Activated naive CD8-positive, alpha-beta T cell (primary cell): ENCODE data around the gene MEGF11.
A peak's percentile ranks its signal among the peaks of the same experiment; 100 is the strongest.

ENCODE experiments used
- H3K27ac Mint-ChIP-seq: one replicate; pipeline ENCODE4 v1.8.0; 2021; ENCODE audit warnings: mixed read lengths
- H3K27me3 Mint-ChIP-seq: one replicate; pipeline ENCODE4 v1.8.0; 2021; ENCODE audit warnings: mixed read lengths
- H3K36me3 Mint-ChIP-seq: one replicate; pipeline ENCODE4 v1.8.0; 2021; ENCODE audit warnings: mixed read lengths
- H3K4me1 Mint-ChIP-seq: one replicate; pipeline ENCODE4 v1.8.0; 2021; ENCODE audit warnings: low read depth, mixed read lengths
- H3K4me3 Mint-ChIP-seq: one replicate; pipeline ENCODE4 v1.8.0; 2021; ENCODE audit warnings: mild to moderate bottlenecking, mixed read lengths
- H3K9me3 Mint-ChIP-seq: one replicate; pipeline ENCODE4 v1.8.0; 2021; ENCODE audit warnings: low read depth, mixed read lengths

The MEGF11 gene

DNA sequence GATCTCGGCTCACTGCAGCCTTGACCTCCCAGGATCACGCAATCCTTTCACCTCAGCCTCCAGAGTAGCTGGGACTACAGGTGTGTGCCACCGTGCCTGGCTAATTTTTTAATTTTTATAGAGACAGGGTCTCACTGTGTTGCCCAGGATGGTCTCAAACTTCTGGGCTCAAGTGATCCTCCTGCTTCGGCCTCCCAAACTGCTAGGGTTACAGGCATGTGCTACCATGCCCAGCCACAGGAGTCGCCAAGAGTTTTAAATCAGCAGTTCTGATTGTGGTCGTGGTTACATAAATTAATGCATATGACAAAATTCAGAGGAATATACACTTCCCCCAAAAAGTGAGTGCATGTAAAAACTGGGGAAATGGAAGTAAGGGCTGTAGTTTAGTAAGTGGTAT lies 32.9 kb downstream of the MEGF11 start:
- Mint-ChIP-seq H3K4me3 (no peak overlapping the region), H3K27me3 (peaks cover 5% of the 10 kb centered on the region), H3K27ac (no peak overlapping the region), H3K4me1 (no peaks in the 10 kb centered on the region), H3K9me3 (no peaks in the 10 kb centered on the region), H3K36me3 (no peaks in the 10 kb centered on the region)

GRCh38 chr15:66219339-66219738 lies 34.2 kb downstream of the MEGF11 start:
- Mint-ChIP-seq H3K36me3 (no peaks in the 10 kb centered on the region), H3K4me1 (no peaks in the 10 kb centered on the region), H3K9me3 (no peaks in the 10 kb centered on the region), H3K4me3 (no peak overlapping the region), H3K27ac (no peak overlapping the region), H3K27me3 (peaks cover 5% of the 10 kb centered on the region)

GRCh38 chr15:66216806-66217205 lies 36.7 kb downstream of the MEGF11 start:
- no peaks in the 10 kb centered on the region for H3K4me1 Mint-ChIP-seq
- no peaks in the 10 kb centered on the region for H3K9me3 Mint-ChIP-seq
- H3K36me3 Mint-ChIP-seq, result no peaks in the 10 kb centered on the region
- H3K27ac Mint-ChIP-seq, result no peak overlapping the region
- H3K27me3 Mint-ChIP-seq, result peaks cover 4% of the 10 kb centered on the region
- H3K4me3 Mint-ChIP-seq, result no peak overlapping the region

GRCh38 chr15:66215811-66216210 lies 37.7 kb downstream of the MEGF11 start:
- H3K4me1 Mint-ChIP-seq, result no peaks in the 10 kb centered on the region
- H3K4me3 Mint-ChIP-seq, result no peak overlapping the region
- no peaks in the 10 kb centered on the region for H3K36me3 Mint-ChIP-seq
- H3K27me3 Mint-ChIP-seq, result peaks cover 2% of the 10 kb centered on the region
- no peaks in the 10 kb centered on the region for H3K9me3 Mint-ChIP-seq
- H3K27ac Mint-ChIP-seq, result no peak overlapping the region

- Mint-ChIP-seq H3K4me3 (no peak overlapping the region), H3K27ac (no peak overlapping the region), H3K36me3 (no peaks in the 10 kb centered on the region), H3K4me1 (no peaks in the 10 kb centered on the region), H3K9me3 (no peaks in the 10 kb centered on the region), H3K27me3 (no peaks in the 10 kb centered on the region)
Measured at GRCh38 chr15:66214246-66214645, 39.3 kb downstream of the MEGF11 start.

- H3K4me3 Mint-ChIP-seq, result no peak overlapping the region
Measured at GRCh38 chr15:66212563-66212921, 41.0 kb downstream of the MEGF11 start.

DNA sequence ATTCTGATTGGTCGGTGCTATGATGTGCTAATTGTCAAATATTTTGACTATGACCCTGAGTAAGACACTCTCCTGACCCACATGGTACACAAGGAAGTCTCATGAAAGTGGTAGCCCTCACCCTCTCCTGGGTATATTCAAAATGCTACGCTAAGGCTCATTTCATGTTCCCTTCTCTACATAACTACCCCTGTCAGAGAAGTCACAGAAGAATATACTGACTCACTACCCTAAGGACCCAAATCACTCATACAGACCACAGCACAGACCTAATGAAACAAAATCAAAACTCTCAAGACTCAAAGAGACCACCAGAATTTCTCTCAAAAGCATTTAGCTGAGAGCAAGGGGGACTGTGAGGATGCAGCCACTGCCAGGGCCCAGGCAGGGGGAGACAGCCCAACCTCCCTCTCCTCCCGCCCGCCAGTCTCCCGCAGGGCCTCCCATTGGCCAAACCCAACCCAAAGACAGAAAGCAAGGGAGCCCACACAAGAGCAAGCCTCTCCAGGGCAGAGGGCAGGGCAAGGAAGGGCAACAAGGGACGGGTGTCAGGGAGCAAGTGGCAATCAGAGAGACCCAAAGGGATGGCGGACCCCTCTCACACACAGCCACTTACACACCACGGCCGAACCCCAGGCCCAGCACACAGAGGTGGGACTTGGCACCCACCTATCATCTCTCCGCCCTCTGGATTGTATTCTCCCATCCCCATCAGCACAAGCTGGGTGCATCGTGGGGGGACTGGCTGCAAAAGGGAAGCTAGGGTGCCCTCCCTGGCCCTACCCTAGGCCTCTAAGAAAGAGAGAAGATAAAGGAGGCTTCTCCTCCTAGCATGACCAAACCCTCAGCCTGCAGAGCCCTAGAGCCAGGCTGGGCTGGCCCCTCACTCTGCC lies 41.6 kb downstream of the MEGF11 start:
- Mint-ChIP-seq H3K9me3 (no peaks in the 10 kb centered on the region), H3K4me3 (no peak overlapping the region), H3K27me3 (no peaks in the 10 kb centered on the region), H3K4me1 (no peaks in the 10 kb centered on the region), H3K27ac (no peak overlapping the region), H3K36me3 (peaks cover 6% of the 10 kb centered on the region)

More at GRCh38 chr15:66212563-66212921, 41.0 kb downstream of the MEGF11 start:
- Mint-ChIP-seq H3K4me1 (no peaks in the 10 kb centered on the region), H3K9me3 (no peaks in the 10 kb centered on the region), H3K27me3 (no peaks in the 10 kb centered on the region), H3K36me3 (no peaks in the 10 kb centered on the region), H3K27ac (no peak overlapping the region)

DNA sequence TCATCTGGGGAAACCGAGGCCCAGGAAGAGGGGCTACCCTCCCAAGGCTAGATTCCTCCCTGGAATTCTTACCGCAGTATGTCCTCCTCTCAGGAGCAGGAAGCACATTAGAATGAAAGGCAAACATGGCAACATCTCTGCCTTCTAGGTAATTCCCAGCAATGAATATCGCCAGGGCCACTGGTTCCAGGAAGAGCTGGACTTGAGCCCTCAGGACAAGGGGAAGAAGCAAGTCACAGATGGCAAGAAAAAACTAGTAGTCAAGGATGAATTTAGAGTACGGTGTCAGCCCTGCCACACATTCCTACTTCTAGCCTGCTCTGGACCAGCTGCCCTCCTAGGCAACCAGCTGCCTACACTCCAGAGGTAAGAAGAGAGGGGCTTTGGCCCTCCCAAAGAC lies 42.9 kb downstream of the MEGF11 start:
- no peaks in the 10 kb centered on the region for H3K27me3 Mint-ChIP-seq
- H3K36me3 Mint-ChIP-seq, result peaks cover 13% of the 10 kb centered on the region
- H3K4me1 Mint-ChIP-seq, result no peaks in the 10 kb centered on the region
- H3K9me3 Mint-ChIP-seq, result no peaks in the 10 kb centered on the region
- no peak overlapping the region for H3K27ac Mint-ChIP-seq
- H3K4me3 Mint-ChIP-seq, result no peak overlapping the region

DNA sequence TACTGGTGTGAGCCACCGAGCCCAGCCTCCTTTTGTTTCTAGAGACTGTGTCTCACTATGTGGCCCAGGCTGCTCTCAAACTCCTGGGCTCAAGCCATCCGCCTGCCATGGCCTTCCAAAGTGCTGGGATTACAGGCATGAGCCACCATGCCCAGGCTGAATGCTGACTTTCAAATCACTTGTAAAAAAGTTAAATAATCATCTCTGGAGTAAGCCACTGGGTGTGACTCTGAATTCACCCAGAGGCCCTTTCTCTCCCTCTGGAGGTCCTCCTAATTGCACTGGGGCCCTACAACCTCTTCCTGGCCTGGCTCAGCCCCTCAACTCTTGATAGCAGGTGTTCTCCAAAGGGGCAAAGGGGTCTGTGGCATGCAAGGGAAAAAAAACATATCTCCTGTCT lies 54.8 kb downstream of the MEGF11 start:
- Mint-ChIP-seq H3K27me3 (peaks cover 2% of the 10 kb centered on the region), H3K4me1 (no peaks in the 10 kb centered on the region), H3K27ac (no peak overlapping the region), H3K9me3 (no peaks in the 10 kb centered on the region), H3K4me3 (no peak overlapping the region), H3K36me3 (no peaks in the 10 kb centered on the region)

DNA sequence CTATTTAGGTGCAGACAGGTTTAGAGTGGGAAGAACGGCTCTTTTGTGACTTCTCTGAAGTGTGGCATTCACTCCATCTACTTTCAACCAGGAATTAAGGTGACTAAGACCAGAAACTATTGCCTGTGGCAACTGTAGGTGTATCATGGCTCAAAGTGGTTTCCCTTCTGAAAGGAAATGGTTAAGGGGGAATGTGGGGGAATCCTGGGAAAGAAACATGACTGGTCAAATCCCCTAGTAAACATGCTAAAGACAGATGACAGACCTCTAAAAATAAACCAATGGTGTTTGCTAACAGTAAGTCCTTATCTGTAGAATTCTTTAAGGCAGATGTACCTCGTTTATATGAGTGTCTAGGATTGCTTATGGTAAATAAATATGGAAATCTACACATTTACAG lies 56.9 kb downstream of the MEGF11 start:
- Mint-ChIP-seq H3K4me3 (no peak overlapping the region), H3K9me3 (no peaks in the 10 kb centered on the region), H3K27ac (no peak overlapping the region), H3K36me3 (no peaks in the 10 kb centered on the region), H3K4me1 (no peaks in the 10 kb centered on the region), H3K27me3 (peaks cover 4% of the 10 kb centered on the region)

GRCh38 chr15:66195621-66196230 lies 57.8 kb downstream of the MEGF11 start:
- Mint-ChIP-seq H3K4me1 (no peaks in the 10 kb centered on the region), H3K36me3 (no peaks in the 10 kb centered on the region), H3K4me3 (no peak overlapping the region), H3K27ac (peak overlapping the region; percentile 54), H3K27me3 (peaks cover 2% of the 10 kb centered on the region), H3K9me3 (no peaks in the 10 kb centered on the region)

DNA sequence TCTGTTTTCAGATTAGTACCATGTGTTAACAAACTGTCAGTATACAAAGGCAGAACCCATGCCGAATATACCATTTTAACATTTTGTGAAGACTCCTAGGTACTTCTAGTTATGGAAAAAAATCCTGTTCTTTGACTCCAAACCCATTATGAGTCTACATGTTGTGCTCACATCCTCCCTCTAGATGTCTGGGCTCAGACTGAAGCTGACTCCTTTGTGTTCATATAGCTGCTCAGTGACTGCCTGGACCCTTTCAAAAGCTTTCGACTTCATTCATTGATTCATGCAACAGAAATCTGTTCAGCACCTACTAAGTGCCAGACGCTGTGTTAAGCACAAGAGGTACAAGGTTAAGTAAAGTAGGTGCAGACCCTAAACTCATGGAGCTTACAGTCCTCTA lies 60.5 kb downstream of the MEGF11 start:
- Mint-ChIP-seq H3K4me3 (no peak overlapping the region), H3K27me3 (peaks cover 2% of the 10 kb centered on the region), H3K27ac (no peak overlapping the region), H3K9me3 (no peaks in the 10 kb centered on the region), H3K4me1 (no peaks in the 10 kb centered on the region), H3K36me3 (no peaks in the 10 kb centered on the region)

GRCh38 chr15:66190746-66191145 lies 62.8 kb downstream of the MEGF11 start:
- Mint-ChIP-seq H3K36me3 (no peaks in the 10 kb centered on the region), H3K27ac (no peak overlapping the region), H3K27me3 (peaks cover 6% of the 10 kb centered on the region), H3K4me3 (no peak overlapping the region), H3K4me1 (no peaks in the 10 kb centered on the region), H3K9me3 (no peaks in the 10 kb centered on the region)

- Mint-ChIP-seq H3K9me3 (no peaks in the 10 kb centered on the region), H3K36me3 (no peaks in the 10 kb centered on the region), H3K4me1 (peaks cover 2% of the 10 kb centered on the region)
Measured at GRCh38 chr15:66189291-66189690, 64.3 kb downstream of the MEGF11 start.

GRCh38 chr15:66188464-66188863 lies 65.1 kb downstream of the MEGF11 start:
- Mint-ChIP-seq H3K4me3 (no peak overlapping the region), H3K4me1 (peaks cover 2% of the 10 kb centered on the region), H3K27ac (no peak overlapping the region), H3K27me3 (peaks cover 16% of the 10 kb centered on the region), H3K9me3 (no peaks in the 10 kb centered on the region), H3K36me3 (no peaks in the 10 kb centered on the region)

More at GRCh38 chr15:66189291-66189690, 64.3 kb downstream of the MEGF11 start:
- Mint-ChIP-seq H3K27me3 (peaks cover 13% of the 10 kb centered on the region), H3K27ac (no peak overlapping the region), H3K4me3 (no peak overlapping the region)

- Mint-ChIP-seq H3K36me3 (no peaks in the 10 kb centered on the region), H3K9me3 (no peaks in the 10 kb centered on the region), H3K4me3 (no peak overlapping the region), H3K4me1 (peaks cover 2% of the 10 kb centered on the region), H3K27ac (no peak overlapping the region), H3K27me3 (peaks cover 19% of the 10 kb centered on the region)
Measured at GRCh38 chr15:66187271-66187670, 66.3 kb downstream of the MEGF11 start.
